Measurements from ENCODE around the gene NKD1. TPM values are rescaled to one million over a fixed set of nuclear protein-coding genes. Genes with fewer than 3 reads are reported as not detected.
"Not testable (repeated sequence)": the region's sequence is repeated elsewhere in the genome, so short reads cannot be mapped to it uniquely, and the experiment has no call there.

NKD1 gene, protein sequence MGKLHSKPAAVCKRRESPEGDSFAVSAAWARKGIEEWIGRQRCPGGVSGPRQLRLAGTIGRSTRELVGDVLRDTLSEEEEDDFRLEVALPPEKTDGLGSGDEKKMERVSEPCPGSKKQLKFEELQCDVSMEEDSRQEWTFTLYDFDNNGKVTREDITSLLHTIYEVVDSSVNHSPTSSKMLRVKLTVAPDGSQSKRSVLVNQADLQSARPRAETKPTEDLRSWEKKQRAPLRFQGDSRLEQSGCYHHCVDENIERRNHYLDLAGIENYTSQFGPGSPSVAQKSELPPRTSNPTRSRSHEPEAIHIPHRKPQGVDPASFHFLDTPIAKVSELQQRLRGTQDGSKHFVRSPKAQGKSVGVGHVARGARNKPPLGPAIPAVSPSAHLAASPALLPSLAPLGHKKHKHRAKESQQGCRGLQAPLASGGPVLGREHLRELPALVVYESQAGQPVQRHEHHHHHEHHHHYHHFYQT
- total RNA-seq = 1 to 10 TPM in 1 of 2 experiments, under 1 TPM in 1; 0.81 to 1.3 TPM

DNA sequence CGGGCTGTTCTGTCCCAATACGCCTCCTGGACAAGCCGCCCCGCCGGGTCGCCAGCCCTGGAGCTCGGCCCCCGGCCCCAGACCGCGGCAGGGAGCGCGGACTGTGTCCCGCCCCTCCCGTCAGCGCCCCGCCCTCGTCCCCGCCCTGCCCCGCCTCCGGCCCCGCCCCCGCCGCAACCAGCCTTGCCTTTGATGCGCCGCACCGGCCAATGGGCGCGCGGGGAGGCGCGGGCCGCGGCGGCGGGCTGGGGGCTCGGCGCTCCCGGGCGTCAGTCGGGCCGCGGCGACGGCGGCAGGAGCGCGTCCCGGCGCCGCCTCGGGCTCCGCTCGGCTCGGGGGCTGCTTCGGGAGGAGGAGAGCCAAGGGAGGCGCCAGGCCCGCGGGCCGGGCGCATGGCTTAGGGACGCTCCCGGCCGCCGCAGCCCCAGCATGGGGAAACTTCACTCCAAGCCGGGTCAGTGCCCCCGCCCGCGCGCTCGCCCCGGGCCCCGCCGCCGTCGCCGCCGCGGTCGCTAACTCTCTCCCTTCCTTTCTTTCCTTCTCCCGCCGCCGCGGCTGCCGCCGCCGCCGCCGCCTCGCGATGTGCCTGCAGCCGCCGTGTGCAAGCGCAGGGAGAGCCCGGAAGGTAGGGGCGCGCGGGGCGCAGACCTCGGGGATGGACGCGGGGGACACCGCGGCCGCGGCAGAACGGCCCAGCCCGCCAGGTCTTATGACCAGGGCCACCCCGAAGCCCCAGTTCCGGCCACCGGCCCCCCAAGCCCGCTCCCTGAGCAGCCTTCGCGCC, at the start of gene NKD1:
Gene NKD1, plus strand, starts transcription at position 272 of the 784 bp plus-strand sequence. Its CDS starts 158 bp downstream, at position 430.
- H3K27me3 Mint-ChIP-seq = peaks cover 65% of the 10 kb centered on the region
- peak within 1 kb of the TSS; percentile 80 for H3K4me3 Mint-ChIP-seq
- H3K4me1 Mint-ChIP-seq = peaks cover 15% of the 10 kb centered on the region
- H3K27ac Mint-ChIP-seq = peak within 1 kb of the TSS; percentile 73
- CTCF ChIA-PET = interaction anchor here (0.6 kb wide), 1 partner anchor 98 kb away, joined by 5 read pairs; no protein-coding TSS in a partner anchor
- H3K9me3 Mint-ChIP-seq = peaks cover 13% of the 10 kb centered on the region
- peak; percentile 68 for DNase-seq
- peaks cover 6% of the 10 kb centered on the region for H3K36me3 Mint-ChIP-seq (ENCODE audit: low read depth)
- POLR2A ChIA-PET = no interaction called here

- no peak for DNase-seq
- H3K27ac Mint-ChIP-seq = no peak overlapping the region
- CTCF ChIA-PET = no interaction called here
- no peak overlapping the region for H3K4me3 Mint-ChIP-seq
- H3K27me3 Mint-ChIP-seq = no peaks in the 10 kb centered on the region
- peaks cover 5% of the 10 kb centered on the region for H3K9me3 Mint-ChIP-seq
- no peaks in the 10 kb centered on the region for H3K36me3 Mint-ChIP-seq (ENCODE audit: low read depth)
- no peaks in the 10 kb centered on the region for H3K4me1 Mint-ChIP-seq
- POLR2A ChIA-PET = no interaction called here
Observed at GRCh38 chr16:50498431-50499155, 49.6 kb upstream of the NKD1 start.

DNA sequence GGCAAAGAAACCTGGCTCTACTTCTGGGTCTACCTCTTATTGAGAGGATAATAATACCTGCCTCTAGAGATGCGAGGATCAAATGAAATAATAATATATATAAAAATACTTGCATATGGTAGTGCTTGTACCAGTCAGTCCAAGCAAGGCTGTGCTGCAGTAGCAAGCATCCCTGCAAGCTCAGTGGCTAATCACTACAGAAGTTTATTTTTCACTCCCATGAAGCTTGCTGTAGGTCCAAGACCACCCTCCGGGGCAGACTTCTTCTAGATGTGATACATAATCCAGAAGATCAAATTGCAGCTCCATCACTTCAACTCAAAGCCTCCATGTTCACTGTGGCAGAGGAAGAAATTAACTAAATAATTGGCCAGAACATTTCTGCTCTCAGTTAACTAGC, 48.9 kb upstream of the NKD1 start:
- CTCF ChIA-PET = no interaction called here
- no peak for DNase-seq

GRCh38 chr16:50500171-50500874, 47.9 kb upstream of the NKD1 start:
- H3K27me3 Mint-ChIP-seq = no peaks in the 10 kb centered on the region
- H3K36me3 Mint-ChIP-seq (ENCODE audit: low read depth) = no peaks in the 10 kb centered on the region
- peaks cover 2% of the 10 kb centered on the region for H3K9me3 Mint-ChIP-seq
- no peak overlapping the region for H3K27ac Mint-ChIP-seq
- CTCF ChIA-PET = no interaction called here
- H3K4me1 Mint-ChIP-seq = no peaks in the 10 kb centered on the region
- POLR2A ChIA-PET = no interaction called here
- DNase-seq = no peak
- H3K4me3 Mint-ChIP-seq = no peak overlapping the region

More for the DNA sequence above, 48.9 kb upstream of the NKD1 start:
- Mint-ChIP-seq H3K36me3 (ENCODE audit: low read depth) (no peaks in the 10 kb centered on the region), H3K4me3 (no peak overlapping the region), H3K9me3 (peaks cover 5% of the 10 kb centered on the region), H3K4me1 (no peaks in the 10 kb centered on the region), H3K27me3 (no peaks in the 10 kb centered on the region), H3K27ac (no peak overlapping the region)
- POLR2A ChIA-PET = no interaction called here

DNA sequence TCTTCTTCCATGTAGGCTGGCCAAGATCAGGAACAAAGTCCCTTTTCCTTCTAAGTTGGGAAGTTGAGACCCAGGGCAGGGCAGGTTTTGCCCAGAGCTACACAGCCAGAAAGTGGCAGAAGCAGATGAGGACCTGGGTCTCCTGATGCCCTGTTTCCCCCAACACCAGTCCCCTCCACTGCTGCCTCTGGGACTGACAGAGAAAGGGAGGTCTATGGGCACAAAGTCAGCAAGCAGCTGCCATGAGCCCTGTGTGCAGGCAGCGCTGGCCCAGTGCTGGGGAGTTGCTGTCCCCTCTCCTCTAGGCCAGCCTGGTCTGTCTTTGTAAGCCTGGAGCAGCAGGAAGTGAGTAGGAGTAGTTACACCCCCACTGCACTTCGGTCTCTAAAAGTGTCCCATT, 46.9 kb upstream of the NKD1 start:
- Mint-ChIP-seq H3K27me3 (no peaks in the 10 kb centered on the region), H3K4me3 (no peak overlapping the region), H3K9me3 (no peaks in the 10 kb centered on the region), H3K36me3 (ENCODE audit: low read depth) (no peaks in the 10 kb centered on the region), H3K4me1 (no peaks in the 10 kb centered on the region), H3K27ac (no peak overlapping the region)
- POLR2A ChIA-PET = no interaction called here
- CTCF ChIA-PET = interaction anchor here (1.5 kb wide), 1 partner anchor 9 kb away, joined by 5 read pairs; no protein-coding TSS in a partner anchor
- no peak for DNase-seq

GRCh38 chr16:50501986-50502615, 46.1 kb upstream of the NKD1 start:
- Mint-ChIP-seq H3K36me3 (ENCODE audit: low read depth) (no peaks in the 10 kb centered on the region), H3K4me1 (no peaks in the 10 kb centered on the region), H3K9me3 (no peaks in the 10 kb centered on the region), H3K27ac (no peak overlapping the region), H3K27me3 (no peaks in the 10 kb centered on the region), H3K4me3 (no peak overlapping the region)
- no peak for DNase-seq
- POLR2A ChIA-PET = no interaction called here
- CTCF ChIA-PET = interaction anchor here (1.5 kb wide), 1 partner anchor 8 kb away, joined by 5 read pairs; no protein-coding TSS in a partner anchor

GRCh38 chr16:50502616-50503011, 45.6 kb upstream of the NKD1 start:
- no peak overlapping the region for H3K4me3 Mint-ChIP-seq
- H3K9me3 Mint-ChIP-seq = no peaks in the 10 kb centered on the region
- CTCF ChIA-PET = no interaction called here
- H3K27me3 Mint-ChIP-seq = no peaks in the 10 kb centered on the region
- POLR2A ChIA-PET = no interaction called here
- no peak overlapping the region for H3K27ac Mint-ChIP-seq
- DNase-seq = no peak
- no peaks in the 10 kb centered on the region for H3K36me3 Mint-ChIP-seq (ENCODE audit: low read depth)
- no peaks in the 10 kb centered on the region for H3K4me1 Mint-ChIP-seq

GRCh38 chr16:50503868-50504531, 44.2 kb upstream of the NKD1 start:
- H3K4me3 Mint-ChIP-seq = not testable (repeated sequence)

DNA sequence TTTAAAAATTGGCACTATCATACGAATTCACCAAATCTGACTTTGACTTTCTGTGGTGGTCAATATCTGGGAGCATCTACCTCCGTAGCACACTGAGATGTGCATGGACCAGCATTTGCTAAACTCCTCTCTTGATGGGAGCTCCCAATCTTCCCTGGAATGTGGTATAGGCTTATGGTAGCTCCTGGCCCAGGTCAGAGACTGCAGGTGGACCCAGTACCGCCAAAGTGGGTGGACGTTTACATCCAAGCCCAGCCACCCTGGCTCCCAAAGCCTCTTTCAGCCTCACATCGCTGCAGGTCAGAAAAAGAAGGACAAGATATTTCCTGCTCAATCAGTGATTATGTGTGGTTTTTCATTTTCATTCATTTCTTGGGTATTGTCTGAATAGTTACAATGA, 43.1 kb upstream of the NKD1 start:
- H3K27ac Mint-ChIP-seq = no peak overlapping the region
- no peaks in the 10 kb centered on the region for H3K4me1 Mint-ChIP-seq
- ChIA-PET POLR2A (no interaction called here), CTCF (no interaction called here)
- no peaks in the 10 kb centered on the region for H3K9me3 Mint-ChIP-seq
- H3K4me3 Mint-ChIP-seq = no peak overlapping the region
- DNase-seq = no peak
- H3K27me3 Mint-ChIP-seq = no peaks in the 10 kb centered on the region
- H3K36me3 Mint-ChIP-seq (ENCODE audit: low read depth) = no peaks in the 10 kb centered on the region

More at GRCh38 chr16:50503868-50504531, 44.2 kb upstream of the NKD1 start:
- H3K4me1 Mint-ChIP-seq; DNase-seq; H3K27me3 Mint-ChIP-seq; CTCF ChIA-PET; H3K9me3 Mint-ChIP-seq; H3K36me3 Mint-ChIP-seq (ENCODE audit: low read depth); H3K27ac Mint-ChIP-seq; POLR2A ChIA-PET: not testable (repeated sequence)

DNA sequence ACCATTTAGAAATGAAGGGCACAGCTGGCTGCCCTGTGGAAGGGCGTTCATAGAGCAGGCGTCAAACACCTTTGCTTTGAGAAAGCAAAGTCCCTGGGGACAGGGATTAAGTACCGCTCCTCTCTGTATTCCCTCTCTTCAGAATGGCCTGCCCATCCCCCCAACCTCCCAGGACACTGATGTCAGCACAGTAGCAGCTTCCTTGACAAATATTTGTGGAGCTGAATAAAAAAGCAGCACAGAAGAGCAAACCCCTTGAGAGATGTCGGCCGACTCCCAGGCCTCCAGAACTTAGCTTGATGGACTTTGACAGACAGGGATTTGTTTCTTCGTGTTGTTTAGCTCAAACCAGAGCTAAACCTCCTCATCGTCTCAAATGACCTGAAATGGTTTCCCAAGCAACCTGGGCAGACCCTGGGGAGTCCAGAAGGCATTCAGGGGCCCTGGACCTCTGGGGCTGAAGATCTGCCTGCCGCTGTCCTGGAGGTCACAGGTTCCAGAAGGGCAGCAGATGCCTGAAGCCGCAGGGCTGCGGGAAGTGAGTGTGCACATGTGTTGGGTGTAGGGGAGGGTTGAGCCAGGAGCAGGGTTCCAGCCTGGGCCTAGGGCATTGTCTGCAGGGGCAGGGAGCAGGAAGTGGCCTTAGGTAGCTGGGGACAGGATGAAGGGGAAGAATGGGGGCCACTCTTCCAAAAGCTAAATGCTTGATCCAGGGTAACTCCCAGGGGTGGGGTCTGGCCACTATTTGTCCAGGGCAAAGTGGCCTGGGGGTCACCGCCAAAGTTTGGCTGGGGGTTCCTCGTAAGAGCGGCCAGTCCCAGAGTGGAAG, 42.3 kb upstream of the NKD1 start:
- ChIA-PET CTCF (interaction anchor here (1.0 kb wide), 1 partner anchor 11 kb away, joined by 3 read pairs; no protein-coding TSS in a partner anchor), POLR2A (no interaction called here)
- no peak overlapping the region for H3K4me3 Mint-ChIP-seq

GRCh38 chr16:50506543-50506937, 41.7 kb upstream of the NKD1 start:
- H3K27me3 Mint-ChIP-seq = peaks cover 7% of the 10 kb centered on the region
- H3K9me3 Mint-ChIP-seq = no peaks in the 10 kb centered on the region
- no peaks in the 10 kb centered on the region for H3K4me1 Mint-ChIP-seq
- POLR2A ChIA-PET = no interaction called here
- no peak for DNase-seq
- no peaks in the 10 kb centered on the region for H3K36me3 Mint-ChIP-seq (ENCODE audit: low read depth)
- no peak overlapping the region for H3K27ac Mint-ChIP-seq
- H3K4me3 Mint-ChIP-seq = no peak overlapping the region
- CTCF ChIA-PET = interaction anchor here (0.9 to 1.0 kb wide), 2 partner anchors 12 to 300 kb away, joined by 3 read pairs; no protein-coding TSS in a partner anchor

More for the DNA sequence above, 42.3 kb upstream of the NKD1 start:
- H3K27ac Mint-ChIP-seq = no peak overlapping the region
- H3K9me3 Mint-ChIP-seq = no peaks in the 10 kb centered on the region
- no peaks in the 10 kb centered on the region for H3K36me3 Mint-ChIP-seq (ENCODE audit: low read depth)
- H3K27me3 Mint-ChIP-seq = peaks cover 1% of the 10 kb centered on the region
- no peaks in the 10 kb centered on the region for H3K4me1 Mint-ChIP-seq
- DNase-seq = no peak

Measured in activated CD4-positive, alpha-beta T cell treated with anti-CD3 and anti-CD28 coated beads, Interleukin-2, amount 10 ng/mL, durations not matched to agents 7 days and 5 days (primary cell).